ENCODE data around the gene RERE.

The RERE gene

DNA sequence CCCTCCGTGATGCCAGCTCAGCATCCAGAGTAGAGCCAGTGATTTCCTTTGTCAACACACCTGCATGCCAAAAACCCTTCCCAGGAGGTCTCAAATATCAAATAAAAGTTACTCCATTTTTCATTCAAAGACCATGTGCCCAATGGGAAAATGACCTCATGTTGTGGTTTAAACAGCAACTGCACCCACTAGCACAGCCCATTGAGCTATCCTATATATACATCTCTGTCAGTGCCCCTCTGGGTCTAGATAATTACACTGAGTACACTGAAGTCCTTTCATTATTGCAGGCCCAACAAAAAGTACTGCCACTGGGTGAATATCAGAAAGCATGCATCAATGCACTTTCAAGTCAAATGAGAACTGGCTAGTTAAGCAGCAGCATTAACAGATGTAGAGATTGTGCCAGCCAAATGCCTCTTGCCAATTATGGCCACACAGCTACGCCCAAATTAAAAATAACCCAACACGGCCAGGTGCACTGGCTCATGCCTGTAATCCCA is 381.8 kb downstream of the RERE start:
- no peak for DNase-seq

DNA sequence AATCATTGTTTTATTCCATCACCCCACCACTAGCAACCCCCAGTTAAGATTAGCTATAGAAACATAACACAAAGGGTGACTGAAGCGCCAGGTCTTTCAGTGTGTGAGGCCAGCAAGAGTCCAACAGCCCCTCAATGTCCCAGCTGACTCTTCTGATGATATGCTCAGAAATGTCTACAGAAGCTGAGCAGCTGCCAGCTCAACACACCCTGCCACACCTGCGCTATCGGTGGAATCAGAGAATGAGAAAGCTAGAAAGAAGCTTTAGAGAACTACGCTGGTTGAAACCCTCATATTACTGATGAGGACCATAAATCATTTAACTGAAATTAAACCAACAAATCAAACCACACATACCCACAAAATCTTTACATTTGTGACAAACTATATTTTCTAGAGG is 383.3 kb downstream of the RERE start:
- no peak for DNase-seq

DNA sequence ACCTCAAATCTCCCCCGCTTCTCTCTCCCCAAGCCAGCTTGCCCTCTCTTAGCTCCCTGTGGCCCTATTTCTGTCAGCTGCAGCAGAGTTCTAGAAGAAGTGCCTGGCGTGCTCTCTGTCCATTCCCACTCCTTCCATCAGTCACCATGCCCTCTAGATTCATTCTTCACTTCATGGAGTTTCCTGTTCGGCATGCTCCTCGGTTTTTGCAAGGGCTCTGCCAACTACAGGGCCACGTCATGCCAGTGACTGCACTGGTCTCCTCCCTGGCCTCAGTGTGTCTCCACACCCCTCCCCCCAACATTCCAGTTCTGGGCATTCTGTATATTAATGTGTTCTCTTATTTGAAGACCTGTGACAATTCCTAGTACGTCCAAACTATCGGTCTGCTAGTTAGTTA is 385.7 kb downstream of the RERE start:
- DNase-seq = no peak

DNA sequence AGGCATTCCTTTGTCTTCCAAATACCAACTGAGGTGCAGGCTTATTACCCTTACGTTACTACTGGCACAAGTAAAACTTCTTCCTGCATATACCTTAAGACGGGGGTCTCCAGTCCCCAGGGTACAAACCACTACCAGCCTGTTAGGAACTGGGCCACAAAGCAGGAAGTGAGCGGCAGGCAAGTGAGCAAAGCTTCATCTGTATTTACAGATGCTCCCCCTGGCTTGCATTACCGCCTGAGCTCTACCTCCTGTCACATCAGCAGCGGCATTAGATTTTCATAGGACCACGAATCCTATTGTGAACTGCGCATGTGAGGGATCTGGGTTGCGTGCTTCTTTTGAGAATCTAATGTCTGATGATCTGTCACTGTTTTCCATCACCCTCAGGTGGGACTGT is 386.4 kb downstream of the RERE start:
- DNase-seq = no peak

DNA sequence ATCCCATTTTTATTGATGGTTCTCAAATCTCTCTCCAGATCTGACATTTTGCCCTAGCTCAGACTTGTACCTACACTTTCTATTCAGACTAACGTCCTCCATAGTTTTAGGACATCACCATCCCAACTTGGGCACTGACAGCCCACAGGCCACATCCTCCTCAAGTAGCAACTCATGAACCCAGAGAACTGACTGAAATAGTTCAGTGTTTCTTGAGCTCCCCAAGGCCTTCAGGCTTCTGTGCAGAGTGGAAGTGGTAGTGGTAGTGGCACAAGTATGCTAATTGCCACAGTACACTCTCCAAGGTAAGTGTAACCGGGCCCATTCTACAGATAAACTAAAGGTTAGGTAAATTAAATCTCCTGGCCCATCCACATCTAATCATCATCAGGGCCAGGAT is 387.0 kb downstream of the RERE start:
- no peak for DNase-seq

DNA sequence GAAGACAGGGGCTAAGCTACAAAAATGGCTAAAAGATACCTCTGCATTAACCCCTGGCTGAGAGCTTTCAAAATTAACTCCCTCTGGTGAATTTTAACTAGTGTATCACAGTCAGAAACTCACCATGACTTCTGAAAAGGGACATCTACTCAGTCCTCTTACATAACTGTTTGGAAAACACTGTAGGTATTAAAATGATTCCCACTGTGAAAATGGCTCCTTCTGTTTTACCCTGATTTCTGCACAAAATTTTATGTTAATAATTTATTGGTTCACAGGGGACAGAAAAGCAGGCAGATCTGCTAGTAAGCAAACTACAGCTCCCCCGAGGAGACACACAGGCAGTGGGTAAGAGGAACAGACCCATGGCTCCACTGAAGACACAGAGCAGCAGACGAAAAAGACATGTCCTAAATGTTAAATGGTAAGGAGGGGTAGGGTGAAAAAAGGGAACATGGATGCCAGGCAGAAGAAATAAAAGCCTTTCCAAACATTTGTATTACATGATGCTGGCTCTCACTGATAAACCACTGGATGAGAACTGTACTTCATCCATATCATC is 387.8 kb downstream of the RERE start:
- DNase-seq = no peak

DNA sequence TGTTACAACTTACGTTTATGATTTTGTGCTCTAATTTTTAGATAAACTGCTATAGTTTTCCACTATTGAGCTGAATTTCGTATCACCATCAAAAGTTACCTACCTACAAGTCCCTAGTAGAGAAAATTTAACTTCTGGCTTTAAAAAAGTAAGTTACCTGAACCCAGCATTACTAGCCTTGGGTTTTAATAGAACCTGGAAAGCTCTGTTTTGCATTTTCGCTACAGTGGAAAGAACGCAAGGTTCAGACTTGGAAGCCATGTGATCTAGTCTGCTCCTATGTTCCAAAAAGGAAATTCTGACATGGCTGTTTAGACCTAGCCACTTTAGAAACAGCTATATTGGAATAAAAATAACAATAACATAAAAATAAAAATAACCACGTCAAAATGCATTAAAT is 389.0 kb downstream of the RERE start:
- DNase-seq = no peak

DNA sequence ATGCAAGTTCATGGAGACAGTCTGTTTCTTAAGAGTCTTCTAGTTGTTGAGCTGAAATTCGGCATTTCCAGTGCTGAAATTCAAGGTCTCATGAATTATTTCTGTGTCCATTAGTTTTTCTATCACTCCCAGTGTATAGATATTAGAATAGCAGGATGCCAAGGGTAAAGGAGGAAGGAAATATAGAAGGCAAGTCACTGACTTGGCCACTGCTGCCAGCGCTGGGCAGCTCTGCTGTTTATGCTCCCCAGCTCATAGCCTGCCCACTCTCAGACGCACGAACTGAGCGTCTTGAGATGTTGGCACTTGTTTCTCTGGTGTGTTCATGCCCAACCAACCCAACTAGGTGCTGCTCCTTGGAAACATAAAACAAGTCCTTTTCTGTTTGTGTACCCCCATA is 389.5 kb downstream of the RERE start:
- no peak for DNase-seq

DNA sequence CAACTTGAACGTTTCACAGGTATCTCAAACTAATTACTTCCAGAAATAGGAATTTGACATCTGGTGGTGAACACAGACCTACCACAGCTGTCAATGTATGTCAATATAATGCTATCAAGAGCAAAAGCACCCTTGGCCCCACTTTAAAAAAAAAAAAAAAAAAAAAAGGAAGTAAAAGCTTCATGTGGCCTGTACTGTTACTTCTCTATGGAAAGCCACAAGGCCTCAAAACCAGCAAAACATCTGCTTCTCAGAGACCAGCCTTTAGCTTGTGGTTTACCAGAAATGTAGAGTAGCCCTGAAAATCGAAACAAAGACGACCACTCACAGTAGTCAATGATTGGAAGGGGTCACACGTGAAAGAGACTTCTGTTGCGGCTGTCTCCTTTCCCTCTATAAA is 389.9 kb downstream of the RERE start:
- no peak for DNase-seq

DNA sequence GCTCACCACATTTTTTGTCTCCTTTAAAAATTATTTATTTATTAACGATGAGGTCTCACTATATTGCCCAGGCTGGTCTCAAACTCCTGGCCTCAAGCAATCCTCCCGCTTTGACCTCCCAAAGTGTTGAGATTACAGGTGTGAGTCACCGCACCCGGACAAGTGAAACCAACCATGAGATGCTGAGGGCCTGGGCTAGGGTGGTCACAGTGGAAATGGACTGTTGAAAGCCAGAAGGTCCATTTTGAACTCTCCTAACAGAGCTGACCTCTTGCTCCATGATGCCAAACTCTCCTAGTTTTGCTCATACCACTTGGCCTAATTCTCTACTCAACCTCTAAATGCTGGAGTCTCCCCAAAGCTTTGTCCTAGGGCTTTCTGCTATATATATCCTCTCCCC is 390.4 kb downstream of the RERE start:
- no peak for DNase-seq

DNA sequence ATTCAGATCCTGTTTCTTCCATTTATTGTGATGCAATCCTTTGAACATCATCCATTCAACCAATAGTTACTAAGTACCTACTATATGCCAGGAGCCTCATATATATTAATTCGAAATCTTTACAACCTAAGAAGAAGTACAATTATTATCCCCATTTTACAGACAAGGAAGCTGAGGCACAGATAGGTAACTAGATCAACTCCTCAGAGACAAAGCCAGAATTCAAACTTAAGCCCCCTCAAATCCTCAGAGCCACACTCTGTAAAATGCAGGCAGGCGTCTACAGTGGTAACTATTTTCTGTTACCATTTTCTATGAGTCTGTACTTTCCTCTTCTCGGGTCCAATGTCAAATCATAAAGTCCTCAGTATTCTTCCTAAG is 391.7 kb downstream of the RERE start:
- no peak for DNase-seq

DNA sequence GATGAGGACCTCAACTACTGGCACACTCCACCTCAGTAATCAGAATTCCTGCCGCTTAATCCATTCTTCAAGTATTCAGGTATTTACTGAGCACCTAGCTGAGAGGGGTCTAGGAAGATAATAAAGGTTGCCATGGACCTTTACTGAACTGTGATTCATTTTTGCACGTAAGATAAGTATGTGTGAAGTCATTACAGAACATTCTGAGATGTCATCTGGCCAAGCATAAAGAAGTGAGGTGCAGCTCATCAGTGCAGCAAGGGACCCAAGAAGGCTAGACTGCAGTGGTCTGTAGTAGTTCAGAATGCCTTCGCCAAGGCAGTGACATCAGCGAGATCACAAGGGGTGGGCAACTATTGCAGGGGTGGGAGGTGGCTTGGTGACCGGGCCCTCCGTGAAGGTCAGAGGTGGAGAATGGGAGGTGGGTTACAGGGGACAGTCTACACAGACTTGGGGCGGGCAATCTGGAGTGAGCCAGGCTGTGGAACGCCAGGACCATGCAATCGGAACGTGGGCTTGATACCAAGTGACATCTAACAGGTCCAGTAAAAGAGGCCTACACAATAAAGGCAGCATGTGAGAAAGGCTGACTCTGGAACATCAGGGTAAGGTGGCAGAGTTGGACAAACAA is 392.2 kb downstream of the RERE start:
- no peak for DNase-seq

DNA sequence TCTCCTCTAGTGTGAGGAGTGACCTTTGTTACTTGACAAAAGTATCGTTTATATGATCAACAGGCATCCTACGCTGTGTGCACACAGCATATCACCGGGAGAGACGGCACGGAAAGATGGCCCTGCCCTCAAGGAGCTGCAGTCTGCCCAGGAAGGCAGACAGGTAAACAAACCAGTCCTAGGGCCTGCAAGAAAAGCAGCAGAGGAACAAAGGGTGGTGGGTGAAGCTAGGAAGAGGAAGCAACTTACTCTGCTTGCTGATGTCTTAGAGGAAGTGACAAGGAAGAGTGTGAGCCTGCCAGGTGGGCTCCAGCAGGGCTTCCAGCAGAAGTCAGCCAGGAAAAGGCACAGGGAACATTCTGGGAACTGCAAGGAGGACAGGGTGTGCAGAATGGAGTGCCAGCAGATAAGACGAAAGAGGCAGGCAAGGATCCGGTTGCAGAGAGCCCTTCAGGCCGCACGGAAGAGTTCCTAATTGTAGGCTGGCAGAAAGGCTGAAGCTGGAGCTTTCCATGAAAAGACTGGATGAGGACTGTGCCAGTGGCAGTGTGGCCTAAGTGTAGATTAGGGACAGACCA is 392.8 kb downstream of the RERE start:
- DNase-seq = peak; percentile 46

DNA sequence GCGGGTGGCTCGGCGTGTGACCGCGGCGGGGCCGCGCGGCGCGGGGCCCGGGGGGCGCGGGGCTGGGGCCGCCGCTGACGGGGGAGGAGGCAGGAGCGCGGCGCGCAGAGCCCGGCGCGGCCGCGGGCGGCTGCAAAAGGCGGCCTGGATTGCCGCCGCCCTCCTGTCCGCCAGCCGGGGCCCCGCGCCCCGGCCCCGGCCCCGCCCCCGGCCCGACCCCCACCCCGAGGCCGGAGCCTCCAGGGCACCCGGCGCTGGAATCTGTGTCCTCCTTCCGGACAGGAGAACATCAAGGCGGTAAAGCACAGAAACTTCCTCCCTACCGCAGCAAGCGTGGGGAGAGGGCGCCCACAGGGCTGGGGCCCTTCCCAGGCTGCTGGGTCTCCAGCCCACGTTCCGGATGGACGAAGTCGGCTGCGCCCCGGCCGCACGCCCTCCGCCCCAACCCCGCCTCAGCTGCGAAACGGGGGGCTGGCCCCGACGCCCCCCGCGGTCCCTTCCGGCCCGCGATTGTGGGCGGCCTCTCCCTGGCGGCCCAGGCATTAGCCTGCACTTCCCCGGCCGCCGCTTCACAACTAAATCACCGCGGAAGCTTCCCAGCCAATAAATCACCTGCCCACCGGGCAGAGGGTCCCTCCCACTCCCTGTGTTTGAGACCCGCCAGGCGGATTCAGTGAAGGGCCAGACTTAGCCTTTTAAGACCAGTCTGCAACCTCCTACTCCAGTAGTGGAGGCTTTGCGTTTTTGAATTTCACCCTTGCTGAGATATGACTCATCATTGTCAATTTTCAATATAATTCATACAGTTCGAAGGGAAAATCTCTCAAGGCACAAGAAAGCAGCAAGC is 393.5 kb downstream of the RERE start:
- DNase-seq = peak; percentile 89

DNA sequence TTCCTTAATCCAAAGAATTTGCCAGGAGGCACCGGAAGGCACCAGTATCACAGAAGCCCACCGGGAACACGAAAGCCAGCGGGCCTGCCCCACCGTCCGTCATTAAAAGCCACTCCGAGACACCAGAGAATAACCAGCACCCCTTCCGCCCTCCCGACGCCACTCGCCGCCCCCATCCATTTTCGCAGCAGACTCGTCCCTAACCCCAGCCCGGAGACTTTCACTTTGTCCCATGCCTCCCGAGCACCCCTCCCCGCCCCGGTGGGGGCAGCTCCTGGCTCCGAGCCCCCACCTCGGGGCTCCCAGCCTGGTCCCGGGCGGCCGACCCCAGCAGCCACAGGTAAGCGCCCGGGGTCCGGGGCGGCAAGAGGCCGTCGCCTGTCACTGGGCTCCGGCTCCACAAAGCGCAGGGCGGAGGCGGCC is 394.2 kb downstream of the RERE start:
- DNase-seq = no peak

DNA sequence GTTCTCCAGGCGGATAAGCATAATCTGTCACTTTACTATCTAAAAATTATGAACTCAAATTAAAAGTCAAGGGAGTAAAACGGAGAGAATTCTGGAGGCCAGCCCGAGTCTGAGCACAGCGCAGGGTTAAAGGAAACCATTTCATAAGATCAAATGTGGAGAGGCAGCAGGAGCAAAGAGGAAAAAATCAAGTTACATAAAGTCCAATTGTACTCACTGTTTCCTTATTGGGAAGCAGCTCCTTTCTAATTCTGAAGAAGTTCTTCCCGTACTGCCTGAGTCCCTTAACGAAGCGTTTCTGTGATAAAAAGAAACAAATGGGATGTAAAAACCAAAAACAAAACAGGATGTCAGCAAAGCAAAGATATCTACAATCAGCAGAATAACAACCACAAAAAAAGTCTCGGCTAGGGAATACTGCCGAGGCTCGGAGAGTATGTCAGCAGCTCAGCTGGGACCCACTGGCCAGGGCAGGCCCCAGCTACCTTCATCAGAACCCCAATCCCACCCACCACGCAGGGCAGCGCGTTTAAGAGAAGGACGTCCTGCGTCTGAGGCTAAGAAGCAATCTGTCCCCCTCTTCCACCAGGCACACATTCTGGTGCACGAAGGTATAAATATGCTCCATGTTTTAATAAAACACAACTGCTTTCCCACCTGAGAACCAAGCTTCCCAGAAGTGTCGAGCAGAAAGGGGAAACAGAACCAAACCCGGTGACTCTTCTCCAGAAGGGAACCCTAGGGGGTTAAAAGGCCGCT is 394.8 kb downstream of the RERE start:
- no peak for DNase-seq

DNA sequence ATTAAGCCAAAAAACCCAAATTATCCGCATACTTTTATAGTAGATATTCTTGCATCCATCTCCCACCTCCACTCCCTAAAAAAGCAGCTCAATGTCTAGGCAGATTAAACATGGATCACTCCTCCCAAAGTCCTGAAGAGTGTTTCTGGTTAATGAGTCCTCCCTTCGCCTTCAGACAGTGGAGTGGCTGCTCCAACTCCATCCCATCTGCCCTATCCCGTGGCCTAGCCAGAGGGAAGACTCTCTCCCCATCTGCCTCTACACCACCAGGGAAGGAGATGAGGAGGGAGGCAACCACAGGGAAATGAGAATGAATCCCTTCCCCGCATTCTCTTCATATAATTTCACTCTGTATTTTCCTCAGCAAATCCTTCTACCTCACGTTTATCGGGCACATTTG is 395.7 kb downstream of the RERE start:
- DNase-seq = no peak

DNA sequence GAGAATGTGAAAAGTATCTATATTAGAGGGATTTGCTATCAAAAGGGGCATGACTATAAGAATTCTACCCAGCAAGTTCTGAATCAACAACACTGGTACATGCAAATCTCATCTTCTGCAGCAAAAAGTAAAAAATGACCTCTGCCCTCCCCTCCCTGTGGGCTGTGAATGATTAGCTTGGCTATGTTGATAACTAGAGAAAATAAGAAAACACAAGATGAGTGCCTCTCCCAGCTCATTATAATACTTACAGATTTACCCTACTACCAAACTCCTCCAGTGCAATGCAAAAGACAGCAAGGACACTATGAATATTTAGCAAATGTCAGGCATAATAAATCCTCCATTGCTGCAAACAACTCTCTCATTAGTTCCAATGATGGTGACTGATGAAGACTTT is 397.1 kb downstream of the RERE start:
- no peak for DNase-seq

DNA sequence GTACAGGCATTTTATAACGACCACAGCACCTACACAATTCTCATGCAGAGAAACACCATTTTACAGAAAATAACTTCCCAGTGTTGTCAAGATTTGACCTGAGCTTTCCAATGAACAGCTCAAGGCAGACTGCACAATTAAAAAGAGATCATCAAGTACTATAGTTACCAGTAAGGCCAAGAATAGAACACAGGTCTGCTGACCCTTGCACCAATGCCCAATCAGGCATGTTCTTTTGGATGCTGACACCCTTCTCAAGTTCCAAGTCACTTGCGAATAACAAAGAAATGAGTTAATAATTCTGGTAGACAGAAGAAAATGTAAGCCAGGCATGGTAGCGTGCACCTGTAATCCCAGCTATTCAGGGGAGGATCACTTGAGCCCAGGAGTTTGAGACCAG is 397.6 kb downstream of the RERE start:
- no peak for DNase-seq

DNA sequence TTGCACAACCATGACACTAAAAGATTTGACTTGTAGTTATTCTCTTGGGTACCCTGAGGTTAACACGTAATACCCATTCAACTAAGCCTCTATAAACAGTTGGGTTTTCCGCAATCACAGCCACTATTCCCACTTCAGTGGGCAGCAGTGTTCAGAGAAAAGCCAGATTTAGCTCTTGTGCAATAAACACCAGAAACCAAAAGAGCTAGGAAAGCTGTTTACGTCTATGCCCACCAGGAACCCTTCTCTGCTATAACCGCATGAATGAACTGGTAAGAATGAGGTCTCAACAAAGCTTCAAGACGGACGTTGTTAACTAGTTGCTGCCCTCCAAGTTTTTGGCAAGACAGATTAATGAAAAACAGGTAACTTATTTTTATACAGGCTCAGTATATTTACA is 398.3 kb downstream of the RERE start:
- no peak for DNase-seq

DNA sequence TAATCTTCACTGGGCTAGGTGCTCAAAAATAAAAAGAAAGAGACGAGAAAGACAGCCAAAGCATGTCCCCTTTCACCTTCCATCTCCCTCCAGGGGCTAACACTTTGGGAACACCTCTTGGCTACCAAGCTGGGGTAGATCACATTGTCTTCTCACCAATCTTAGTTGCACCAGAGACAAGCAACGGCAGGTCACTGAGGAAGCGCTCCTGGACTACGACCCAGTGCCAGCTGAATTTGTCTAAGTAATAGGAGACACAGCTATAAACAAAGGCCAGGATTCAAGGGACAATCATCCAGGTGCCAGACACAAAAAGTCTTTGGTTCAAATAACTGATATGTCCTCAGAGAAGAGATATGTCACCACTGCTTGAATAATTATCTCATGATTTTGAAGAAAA is 399.1 kb downstream of the RERE start:
- no peak for DNase-seq

DNA sequence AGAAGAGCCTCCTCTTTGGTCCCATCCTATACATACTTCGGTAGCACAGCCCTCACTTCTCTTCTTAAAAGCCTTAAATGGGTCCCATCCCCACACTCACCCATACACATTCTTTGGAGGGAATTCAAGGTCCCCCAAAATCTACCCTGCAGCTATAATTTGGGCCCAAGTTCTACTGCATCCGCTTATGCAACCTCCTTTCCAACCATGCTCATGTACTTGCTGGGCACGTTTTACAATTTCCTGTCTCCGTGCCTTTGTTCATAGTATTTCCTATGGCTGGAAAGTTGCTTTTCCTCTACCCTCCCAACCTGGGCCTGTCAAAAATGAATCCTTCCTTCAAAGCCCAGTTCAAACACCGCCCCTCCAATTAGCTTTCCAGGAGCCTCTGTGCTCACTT is 399.8 kb downstream of the RERE start:
- no peak for DNase-seq

DNA sequence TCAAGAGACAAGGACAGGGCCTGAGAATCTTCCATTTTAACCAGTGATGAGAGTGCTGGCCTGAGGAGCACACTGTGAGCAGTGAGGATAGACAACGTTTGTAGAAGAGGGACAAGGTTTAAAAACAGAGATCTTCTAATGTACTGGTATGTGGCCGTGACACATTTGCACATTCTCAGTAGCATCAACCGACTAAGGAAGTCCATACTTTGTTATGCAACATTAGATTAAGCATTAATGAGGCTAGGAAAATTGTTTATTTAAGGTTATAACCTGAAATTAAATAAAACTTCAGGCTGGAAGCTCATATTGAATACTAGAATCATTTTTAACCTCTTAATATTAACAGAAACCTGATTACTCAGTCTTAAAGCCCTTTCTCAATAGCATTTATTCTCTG is 400.6 kb downstream of the RERE start:
- no peak for DNase-seq

Measured in NCI-H510A (cell line).